Right lobe of liver (tissue), 4 donors: ENCODE measurements around the gene SH3BP2.

ENCODE experiments used
- POLR2A ChIP-seq: fragments of 450-650 bp; IDR thresholded peaks from one replicate; pipeline ENCODE4 v1.6.1; 2017; ENCODE audit warnings: antibody characterized with exemption, mild to moderate bottlenecking
- TF ChIP-seq, protein P1 (sequence below), 4 donors: fragments of 200-600 bp in 3 of 4; fragments of 450-650 bp in 1 of 4; IDR thresholded peaks; one replicate each; pipeline versions ENCODE4 v1.5.1 to v1.8.0; 2016 to 2022; ENCODE audit warnings: antibody characterized with exemption in 4 of 4, mild to moderate bottlenecking in 2 of 4
- donor health status: DM: no; HTN: no; CAD: no.
- donor health status: DM: no; HTN: no; CAD: no.
- donor health status: DM: no; HTN: yes; CAD: no.

DNA sequence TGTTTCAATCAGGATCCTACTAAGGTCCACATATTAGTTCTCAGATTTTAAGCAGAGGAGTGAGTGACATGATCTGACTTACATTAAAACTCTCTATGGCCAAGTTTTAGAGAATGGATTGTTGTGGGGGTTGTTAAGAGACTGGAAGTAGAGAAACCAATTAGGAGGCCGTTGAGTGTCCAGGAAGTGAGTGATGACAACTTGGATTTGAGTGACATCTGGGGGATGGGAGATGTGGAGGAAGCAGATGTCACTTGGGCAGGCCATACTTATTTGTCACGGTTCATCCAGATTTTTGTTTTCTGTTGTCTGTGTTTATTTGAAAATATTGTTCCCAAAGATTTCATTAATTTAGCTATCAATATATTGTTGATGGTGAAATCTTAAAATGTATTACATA, 79.0 kb downstream of the SH3BP2 start:
- TF ChIP-seq, protein P1, sequence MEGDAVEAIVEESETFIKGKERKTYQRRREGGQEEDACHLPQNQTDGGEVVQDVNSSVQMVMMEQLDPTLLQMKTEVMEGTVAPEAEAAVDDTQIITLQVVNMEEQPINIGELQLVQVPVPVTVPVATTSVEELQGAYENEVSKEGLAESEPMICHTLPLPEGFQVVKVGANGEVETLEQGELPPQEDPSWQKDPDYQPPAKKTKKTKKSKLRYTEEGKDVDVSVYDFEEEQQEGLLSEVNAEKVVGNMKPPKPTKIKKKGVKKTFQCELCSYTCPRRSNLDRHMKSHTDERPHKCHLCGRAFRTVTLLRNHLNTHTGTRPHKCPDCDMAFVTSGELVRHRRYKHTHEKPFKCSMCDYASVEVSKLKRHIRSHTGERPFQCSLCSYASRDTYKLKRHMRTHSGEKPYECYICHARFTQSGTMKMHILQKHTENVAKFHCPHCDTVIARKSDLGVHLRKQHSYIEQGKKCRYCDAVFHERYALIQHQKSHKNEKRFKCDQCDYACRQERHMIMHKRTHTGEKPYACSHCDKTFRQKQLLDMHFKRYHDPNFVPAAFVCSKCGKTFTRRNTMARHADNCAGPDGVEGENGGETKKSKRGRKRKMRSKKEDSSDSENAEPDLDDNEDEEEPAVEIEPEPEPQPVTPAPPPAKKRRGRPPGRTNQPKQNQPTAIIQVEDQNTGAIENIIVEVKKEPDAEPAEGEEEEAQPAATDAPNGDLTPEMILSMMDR (IDR thresholded peaks at IDR 0.05): no peak
- no peak for TF ChIP-seq POLR2A
